Ovary (tissue), 3 donors: Measurements from ENCODE around the gene COL5A2.

ENCODE experiments used
- CTCF ChIP-seq, 3 donors: fragments of 450-650 bp in 2 of 3; fragments of 200-600 bp in 1 of 3; IDR thresholded peaks; one replicate each; pipeline versions ENCODE4 v1.5.1 to v1.8.0; 2016 to 2022; ENCODE audit warnings: antibody characterized with exemption in 3 of 3, mild to moderate bottlenecking in 1 of 3
- EP300 ChIP-seq: sonication (generic); formaldehyde crosslinking; IDR thresholded peaks from one replicate; pipeline ENCODE4 v1.6.1; 2017; ENCODE audit warnings: antibody characterized with exemption
- POLR2A ChIP-seq: fragments of 450-650 bp; IDR thresholded peaks from one replicate; pipeline ENCODE4 v1.6.1; 2017; ENCODE audit warnings: antibody characterized with exemption, mild to moderate bottlenecking, moderate library complexity
- donor health status: DM: no; HTN: no; CAD: no.

GRCh38 chr2:189147361-189147760 lies 32.2 kb downstream of the COL5A2 start:
- TF ChIP-seq POLR2A, result no peak
- no peak for TF ChIP-seq CTCF (IDR thresholded peaks at IDR 0.05)
- no peak for TF ChIP-seq EP300
